Measurements from ENCODE around the gene CLDN9. TPM values are rescaled to one million over a fixed set of nuclear protein-coding genes. Genes with fewer than 3 reads are reported as not detected.

CLDN9 gene
- total RNA-seq, 1 experiment from 2014 or later = not detected

DNA sequence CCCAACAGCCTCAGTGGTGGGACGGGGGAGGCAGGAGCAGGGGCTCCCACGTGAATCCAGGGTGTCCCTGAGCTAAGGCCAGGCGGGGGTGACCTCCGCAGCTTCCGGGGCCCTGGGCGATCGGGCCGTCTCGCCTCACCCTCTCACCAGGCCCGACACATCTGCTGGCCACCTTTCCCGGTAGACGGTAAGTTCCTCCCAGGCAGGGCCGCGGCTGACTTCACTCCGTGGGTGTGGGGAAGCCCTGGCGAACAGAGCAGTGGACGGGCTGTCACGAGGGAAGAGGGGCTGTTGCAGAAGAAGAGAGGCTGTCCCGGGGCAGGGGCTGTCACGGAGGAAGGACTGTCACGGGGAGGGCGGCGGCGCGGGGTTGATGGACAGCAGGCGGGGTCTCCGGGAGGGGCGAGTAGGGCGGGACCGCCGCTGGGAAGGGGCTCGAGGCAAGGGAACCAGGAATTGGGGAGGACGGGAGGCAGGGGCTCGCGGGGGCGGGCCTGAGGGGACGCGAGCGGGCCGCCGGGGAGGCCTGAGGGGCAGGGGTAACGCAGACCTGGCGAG lies 33.0 kb upstream of the CLDN9 start:
- DNase-seq = peak; percentile 77
- Histone ChIP-seq H3K4me1 (ENCODE audit: low read length) (peaks cover 57% of the 10 kb centered on the region), H3K4me3 (ENCODE audit: low read length) (peak overlapping the region; percentile 99), H3K27ac (ENCODE audit: low read length) (peak overlapping the region; percentile 62; the same call in 1 of the 2 replicates), H2AFZ (ENCODE audit: low read length) (peak overlapping the region; percentile 71; the same call in 1 of the 2 replicates), H4K20me1 (ENCODE audit: insufficient read depth, low read depth, low read length) (no peaks in the 10 kb centered on the region), H3K9me2 (replicated peaks; ENCODE audit: insufficient read depth, low read length) (no peaks in the 10 kb centered on the region), H3K36me3 (ENCODE audit: insufficient read depth, low read length) (peaks cover under 1% of the 10 kb centered on the region; the same call in 1 of the 2 replicates), H3K27me3 (ENCODE audit: low read length) (no peaks in the 10 kb centered on the region), H3K9me3 (ENCODE audit: low read length) (no peaks in the 10 kb centered on the region), H3K4me2 (ENCODE audit: low read depth, low read length, poor library complexity, severe bottlenecking) (peak overlapping the region; percentile 99), H3K79me2 (ENCODE audit: low read length) (peaks cover 29% of the 10 kb centered on the region), H3K9ac (ENCODE audit: low read length) (peak overlapping the region; percentile 81)

GRCh38 chr16:2980227-2981176 lies 32.2 kb upstream of the CLDN9 start, which contains the start of gene PKMYT1:
Gene PKMYT1, minus strand, starts transcription at chr16:2980446. Its CDS starts 789 bp downstream, at chr16:2979657.
- Histone ChIP-seq H2AFZ (ENCODE audit: low read length) (peak within 1 kb of the TSS; percentile 71; the same call in 1 of the 2 replicates), H3K9me2 (replicated peaks; ENCODE audit: insufficient read depth, low read length) (no peaks in the 10 kb centered on the region), H3K36me3 (ENCODE audit: insufficient read depth, low read length) (no peaks in the 10 kb centered on the region), H3K27me3 (ENCODE audit: low read length) (no peaks in the 10 kb centered on the region), H3K9me3 (ENCODE audit: low read length) (no peaks in the 10 kb centered on the region), H3K79me2 (ENCODE audit: low read length) (peaks cover 29% of the 10 kb centered on the region), H3K9ac (ENCODE audit: low read length) (peak within 1 kb of the TSS; percentile 81), H3K4me1 (ENCODE audit: low read length) (peaks cover 57% of the 10 kb centered on the region), H3K4me3 (ENCODE audit: low read length) (peak within 1 kb of the TSS; percentile 99), H3K27ac (ENCODE audit: low read length) (peak within 1 kb of the TSS; percentile 62; the same call in 1 of the 2 replicates), H3K4me2 (ENCODE audit: low read depth, low read length, poor library complexity, severe bottlenecking) (peak within 1 kb of the TSS; percentile 99), H4K20me1 (ENCODE audit: insufficient read depth, low read depth, low read length) (no peaks in the 10 kb centered on the region)
- peak; percentile 97 for DNase-seq

- H4K20me1 ChIP-seq (ENCODE audit: insufficient read depth, low read depth, low read length) = no peaks in the 10 kb centered on the region
- no peak for DNase-seq
- H3K4me2 ChIP-seq (ENCODE audit: low read depth, low read length, poor library complexity, severe bottlenecking) = peak overlapping the region; percentile 99
- peaks cover 29% of the 10 kb centered on the region for H3K79me2 ChIP-seq (ENCODE audit: low read length)
- H3K27me3 ChIP-seq (ENCODE audit: low read length) = no peaks in the 10 kb centered on the region
- peak overlapping the region; percentile 99 for H3K4me3 ChIP-seq (ENCODE audit: low read length)
- H3K9me3 ChIP-seq (ENCODE audit: low read length) = no peaks in the 10 kb centered on the region
- H3K9me2 ChIP-seq (replicated peaks; ENCODE audit: insufficient read depth, low read length) = no peaks in the 10 kb centered on the region
- H2AFZ ChIP-seq (ENCODE audit: low read length) = no peak overlapping the region
- H3K27ac ChIP-seq (ENCODE audit: low read length) = no peak overlapping the region
- H3K9ac ChIP-seq (ENCODE audit: low read length) = peak overlapping the region; percentile 81
- H3K4me1 ChIP-seq (ENCODE audit: low read length) = peaks cover 53% of the 10 kb centered on the region
- no peaks in the 10 kb centered on the region for H3K36me3 ChIP-seq (ENCODE audit: insufficient read depth, low read length)
Observed at GRCh38 chr16:2981177-2981898, 31.4 kb upstream of the CLDN9 start.

- Histone ChIP-seq H3K9me2 (replicated peaks; ENCODE audit: insufficient read depth, low read length) (no peaks in the 10 kb centered on the region), H3K79me2 (ENCODE audit: low read length) (peaks cover 29% of the 10 kb centered on the region), H3K9me3 (ENCODE audit: low read length) (no peaks in the 10 kb centered on the region), H3K27me3 (ENCODE audit: low read length) (no peaks in the 10 kb centered on the region), H3K9ac (ENCODE audit: low read length) (no peak overlapping the region), H3K36me3 (ENCODE audit: insufficient read depth, low read length) (no peaks in the 10 kb centered on the region), H3K27ac (ENCODE audit: low read length) (no peak overlapping the region), H4K20me1 (ENCODE audit: insufficient read depth, low read depth, low read length) (no peaks in the 10 kb centered on the region), H3K4me3 (ENCODE audit: low read length) (no peak overlapping the region), H3K4me1 (ENCODE audit: low read length) (peaks cover 47% of the 10 kb centered on the region), H3K4me2 (ENCODE audit: low read depth, low read length, poor library complexity, severe bottlenecking) (peak overlapping the region; percentile 99), H2AFZ (ENCODE audit: low read length) (no peak overlapping the region)
- no peak for DNase-seq
Observed at GRCh38 chr16:2981899-2982250, 30.8 kb upstream of the CLDN9 start.

GRCh38 chr16:2982402-2982801 lies 30.3 kb upstream of the CLDN9 start:
- H3K9me3 ChIP-seq (ENCODE audit: low read length) = no peaks in the 10 kb centered on the region
- no peak overlapping the region for H3K4me3 ChIP-seq (ENCODE audit: low read length)
- no peak overlapping the region for H3K27ac ChIP-seq (ENCODE audit: low read length)
- H3K9me2 ChIP-seq (replicated peaks; ENCODE audit: insufficient read depth, low read length) = no peaks in the 10 kb centered on the region
- no peak for DNase-seq
- H3K4me2 ChIP-seq (ENCODE audit: low read depth, low read length, poor library complexity, severe bottlenecking) = no peak overlapping the region
- no peaks in the 10 kb centered on the region for H3K27me3 ChIP-seq (ENCODE audit: low read length)
- peaks cover 44% of the 10 kb centered on the region for H3K4me1 ChIP-seq (ENCODE audit: low read length)
- H3K9ac ChIP-seq (ENCODE audit: low read length) = no peak overlapping the region
- no peak overlapping the region for H2AFZ ChIP-seq (ENCODE audit: low read length)
- peaks cover 26% of the 10 kb centered on the region for H3K79me2 ChIP-seq (ENCODE audit: low read length)
- no peaks in the 10 kb centered on the region for H4K20me1 ChIP-seq (ENCODE audit: insufficient read depth, low read depth, low read length)
- H3K36me3 ChIP-seq (ENCODE audit: insufficient read depth, low read length) = no peaks in the 10 kb centered on the region

DNA sequence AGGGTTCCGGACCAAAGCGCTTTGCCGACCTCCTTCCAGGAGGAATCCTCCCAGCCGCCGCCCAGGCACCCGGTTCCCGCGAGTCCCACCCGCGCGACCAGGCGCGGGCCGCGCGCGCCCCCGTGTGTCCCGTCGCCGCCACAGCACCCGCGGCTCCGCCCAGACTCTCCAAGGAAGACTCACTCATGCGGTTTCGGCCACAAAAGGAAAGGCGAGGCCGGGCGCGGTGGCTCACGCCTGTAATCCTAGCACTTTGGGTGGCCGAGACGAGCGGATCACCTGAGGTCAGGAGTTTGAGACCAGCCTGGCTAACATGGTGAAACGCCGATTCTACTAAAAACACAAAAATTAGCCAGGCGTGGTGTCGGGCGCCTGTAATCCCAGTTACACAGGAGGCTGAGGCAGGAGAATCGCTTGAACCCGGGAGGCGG lies 29.0 kb upstream of the CLDN9 start:
- Histone ChIP-seq H3K4me3 (ENCODE audit: low read length) (peak overlapping the region; percentile 57; the same call in 1 of the 2 replicates), H3K4me1 (ENCODE audit: low read length) (peaks cover 35% of the 10 kb centered on the region), H3K9me3 (ENCODE audit: low read length) (no peaks in the 10 kb centered on the region), H3K27ac (ENCODE audit: low read length) (no peak overlapping the region), H2AFZ (ENCODE audit: low read length) (peak overlapping the region; percentile 87), H3K9me2 (replicated peaks; ENCODE audit: insufficient read depth, low read length) (no peaks in the 10 kb centered on the region), H3K79me2 (ENCODE audit: low read length) (peaks cover 15% of the 10 kb centered on the region), H4K20me1 (ENCODE audit: insufficient read depth, low read depth, low read length) (no peaks in the 10 kb centered on the region), H3K36me3 (ENCODE audit: insufficient read depth, low read length) (no peaks in the 10 kb centered on the region), H3K27me3 (ENCODE audit: low read length) (no peaks in the 10 kb centered on the region), H3K4me2 (ENCODE audit: low read depth, low read length, poor library complexity, severe bottlenecking) (peak overlapping the region; percentile 73), H3K9ac (ENCODE audit: low read length) (peak overlapping the region; percentile 59)
- peak; percentile 87 for DNase-seq

DNA sequence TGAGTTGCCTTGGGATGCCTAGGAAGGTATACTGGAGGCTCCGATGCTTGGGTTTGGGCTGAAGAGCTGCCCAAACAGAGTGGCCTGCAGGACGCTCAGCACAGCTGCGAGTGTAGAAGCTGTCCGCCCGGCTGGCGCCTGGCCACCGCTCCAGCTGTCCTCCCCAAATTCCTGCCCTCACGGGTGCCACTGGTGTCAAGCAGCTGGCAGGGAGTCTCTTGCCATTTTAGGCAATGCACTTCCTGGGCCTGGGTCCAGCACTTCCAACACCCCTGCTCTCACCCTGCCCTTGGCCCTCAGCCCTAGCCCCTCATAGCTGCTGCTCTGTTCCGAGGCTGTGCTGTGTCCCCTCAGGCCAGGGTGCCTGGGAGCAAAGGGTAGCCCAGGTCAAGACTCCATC lies 27.3 kb upstream of the CLDN9 start:
- Histone ChIP-seq H3K4me2 (ENCODE audit: low read depth, low read length, poor library complexity, severe bottlenecking) (no peak overlapping the region), H3K4me1 (ENCODE audit: low read length) (peaks cover 26% of the 10 kb centered on the region), H3K4me3 (ENCODE audit: low read length) (no peak overlapping the region), H3K9me3 (ENCODE audit: low read length) (no peaks in the 10 kb centered on the region), H4K20me1 (ENCODE audit: insufficient read depth, low read depth, low read length) (no peaks in the 10 kb centered on the region), H3K27ac (ENCODE audit: low read length) (no peak overlapping the region), H3K36me3 (ENCODE audit: insufficient read depth, low read length) (no peaks in the 10 kb centered on the region), H3K9me2 (replicated peaks; ENCODE audit: insufficient read depth, low read length) (no peaks in the 10 kb centered on the region), H2AFZ (ENCODE audit: low read length) (no peak overlapping the region), H3K9ac (ENCODE audit: low read length) (no peak overlapping the region), H3K79me2 (ENCODE audit: low read length) (no peaks in the 10 kb centered on the region), H3K27me3 (ENCODE audit: low read length) (no peaks in the 10 kb centered on the region)
- DNase-seq = no peak
